HepG2 (cell line): ENCODE measurements around the gene GMCL2. TPM values are rescaled to one million over a fixed set of nuclear protein-coding genes. Genes with fewer than 3 reads are reported as not detected.

Source experiments
- ATF7 ChIP-seq, 2 experiments: fragments of 450-650 bp in 1 of 2; sonication (generic) in 1 of 2; formaldehyde crosslinking in 1 of 2; IDR thresholded peaks; 2 replicates each; pipeline versions ENCODE4 v1.4.0 to v1.6.1; 2016 to 2020; ENCODE audit warnings: antibody characterized with exemption in 1 of 2, mild to moderate bottlenecking in 1 of 2, missing genetic modification reagents in 1 of 2
- BRD4 ChIP-seq: sonication (generic); formaldehyde crosslinking; IDR thresholded peaks from 2 replicates; pipeline ENCODE4 v1.4.0; 2020; ENCODE audit warnings: missing genetic modification reagents
- GTF2F1 ChIP-seq: fragments of 150-350 bp; IDR thresholded peaks from 2 replicates; pipeline ENCODE4 v1.6.1; 2014; ENCODE audit warnings: low read length
- HOXD1 ChIP-seq: sonication (generic); formaldehyde crosslinking; IDR thresholded peaks from 2 replicates; pipeline ENCODE4 v1.5.0; 2020; ENCODE audit warnings: missing genetic modification reagents
- KDM2A ChIP-seq: sonication (generic); formaldehyde crosslinking; IDR thresholded peaks from 2 replicates; pipeline ENCODE4 v1.4.0; 2020; ENCODE audit warnings: low read depth, missing genetic modification reagents, borderline replicate concordance
- MAFG ChIP-seq: sonication (generic); formaldehyde crosslinking; IDR thresholded peaks from 2 replicates; pipeline ENCODE4 v1.5.1; 2020; ENCODE audit warnings: mild to moderate bottlenecking, missing genetic modification reagents
- MBNL3 ChIP-seq: fragments of 250-450 bp; sonication (Bioruptor Pico); conservative IDR thresholded peaks from 2 replicates; pipeline ENCODE4 v1.8.0; 2022; ENCODE audit warnings: mild to moderate bottlenecking, inconsistent platforms
- MYC ChIP-seq: sonication (generic); formaldehyde crosslinking; IDR thresholded peaks from 2 replicates; pipeline ENCODE4 v1.9.0; 2021; ENCODE audit warnings: missing genetic modification reagents, borderline replicate concordance
- PPARG ChIP-seq: conservative IDR thresholded peaks from 2 replicates; pipeline ENCODE4 v1.6.1; 2016; ENCODE audit warnings: missing biosample characterization, missing genetic modification reagents
- PRMT3 ChIP-seq: sonication (generic); formaldehyde crosslinking; IDR thresholded peaks from 2 replicates; pipeline ENCODE4 v1.8.1; 2022; ENCODE audit warnings: low read depth, mild to moderate bottlenecking, moderate library complexity, missing genetic modification reagents, borderline replicate concordance
- PRPF4 ChIP-seq: fragments of 200-400 bp; formaldehyde crosslinking; IDR thresholded peaks from 2 replicates; pipeline ENCODE4 v1.6.1; 2016; ENCODE audit warnings: low read length, low read depth; ENCODE audit not compliant: poor library complexity, severe bottlenecking
- TBX2 ChIP-seq: sonication (generic); formaldehyde crosslinking; IDR thresholded peaks from 2 replicates; pipeline ENCODE4 v1.5.0; 2020; ENCODE audit warnings: missing genetic modification reagents, mild to moderate bottlenecking, borderline replicate concordance
- TGIF2 ChIP-seq: IDR thresholded peaks from 2 replicates; pipeline ENCODE4 v1.6.1; 2016; ENCODE audit warnings: control low read depth, missing compliant biosample characterization
- ZBTB38 ChIP-seq: sonication (generic); formaldehyde crosslinking; IDR thresholded peaks from 2 replicates; pipeline ENCODE4 v1.5.1; 2020; ENCODE audit warnings: mild to moderate bottlenecking, missing genetic modification reagents
- ZFP62 ChIP-seq: sonication (generic); formaldehyde crosslinking; IDR thresholded peaks from 2 replicates; pipeline ENCODE4 v1.4.0; 2020; ENCODE audit warnings: missing genetic modification reagents
- ZNF124 ChIP-seq: sonication (generic); formaldehyde crosslinking; IDR thresholded peaks from 2 replicates; pipeline ENCODE4 v1.4.0; 2020; ENCODE audit warnings: missing genetic modification reagents
- ZNF20 ChIP-seq: sonication (generic); formaldehyde crosslinking; IDR thresholded peaks from 2 replicates; pipeline ENCODE4 v1.4.0; 2020; ENCODE audit warnings: mild to moderate bottlenecking, moderate library complexity, missing genetic modification reagents
- ZNF598 ChIP-seq: sonication (generic); formaldehyde crosslinking; IDR thresholded peaks from 2 replicates; pipeline ENCODE4 v1.5.1; 2020; ENCODE audit warnings: mild to moderate bottlenecking, missing genetic modification reagents, borderline replicate concordance
- ZNF678 ChIP-seq: sonication (generic); formaldehyde crosslinking; IDR thresholded peaks from 2 replicates; pipeline ENCODE4 v1.4.0; 2020; ENCODE audit warnings: mild to moderate bottlenecking, missing genetic modification reagents
- ZNF775 ChIP-seq: sonication (generic); formaldehyde crosslinking; IDR thresholded peaks from 2 replicates; pipeline ENCODE4 v1.4.0; 2020; ENCODE audit warnings: missing genetic modification reagents, mild to moderate bottlenecking, moderate library complexity, borderline replicate concordance
- polyA plus RNA-seq, 8 experiments: library from polyadenylated mRNA; depleted of rRNA in 3 of 8; stranded (reverse) in 7 of 8; unstranded in 1 of 8; fragments of >200 nt; fragmentation: Illumina TruSeq in 4 of 8; extraction: Trizol in 4 of 8; gene quantifications; 2 replicates each; pipeline versions ENCODE4 v1.2.1 to v1.2.3, GENCODE V29; 2011 to 2016; ENCODE audit warnings: low read depth in 4 of 8, missing spikeins in 1 of 8, mixed read lengths in 1 of 8; ENCODE audit not compliant: insufficient read depth in 1 of 8
- total RNA-seq, 5 experiments: library from RNA; depleted of rRNA; stranded (reverse); fragments of >200 nt; fragmentation: Illumina TruSeq; extraction: Trizol; gene quantifications; 2 replicates each; pipeline ENCODE4 v1.2.3, GENCODE V29; 2016; ENCODE audit warnings: low read depth in 1 of 5
- TF ChIP-seq, protein P1 (sequence below): sonication (generic); formaldehyde crosslinking; IDR thresholded peaks from 2 replicates; pipeline ENCODE4 v1.9.0; 2021; ENCODE audit warnings: mild to moderate bottlenecking, missing genetic modification reagents

Gene GMCL2
- total and polyA plus RNA-seq, 2 of the 13 experiments (the other 11 are each of a cell fraction or from before 2014, with no cell fraction given) = 0.03 TPM; not detected in 1

DNA sequence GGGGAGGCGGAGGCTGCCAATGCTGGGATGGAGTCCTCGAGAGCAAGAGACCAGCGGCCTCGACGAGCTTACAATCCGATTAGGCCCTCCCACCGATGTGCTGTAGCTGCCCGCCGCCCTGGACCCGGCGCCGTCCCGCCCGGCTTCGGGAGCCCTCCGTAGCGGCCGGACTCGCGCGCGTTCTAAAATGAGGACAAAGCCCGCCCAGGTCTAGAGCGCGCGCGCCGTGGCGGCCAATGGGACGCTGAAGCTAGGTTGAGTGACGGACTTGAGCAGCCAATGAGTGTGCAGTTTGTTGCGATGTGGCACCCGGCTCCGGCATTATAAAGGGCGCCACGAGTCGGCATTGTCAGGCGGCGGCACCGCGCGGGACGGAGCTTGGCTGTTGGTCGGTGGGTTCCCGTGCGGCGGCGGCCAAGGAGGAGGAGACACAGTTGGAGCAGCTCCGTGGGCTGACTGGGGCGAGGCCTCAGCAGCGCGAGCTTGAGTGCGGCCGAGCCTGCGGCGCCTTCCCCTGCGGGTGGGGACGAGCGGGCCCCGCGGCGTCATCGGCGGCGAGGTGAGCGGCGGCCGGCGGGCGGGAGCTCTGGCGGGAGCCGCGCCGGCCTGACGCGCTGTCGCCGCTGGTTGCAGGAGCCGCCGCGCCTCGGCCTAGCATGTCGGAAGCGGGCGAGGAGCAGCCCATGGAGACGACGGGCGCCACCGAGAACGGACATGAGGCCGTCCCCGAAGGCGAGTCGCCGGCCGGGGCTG, 17.2 kb upstream of the GMCL2 start, which contains the start of gene HNRNPAB (continued):
- TF ChIP-seq, protein P1, sequence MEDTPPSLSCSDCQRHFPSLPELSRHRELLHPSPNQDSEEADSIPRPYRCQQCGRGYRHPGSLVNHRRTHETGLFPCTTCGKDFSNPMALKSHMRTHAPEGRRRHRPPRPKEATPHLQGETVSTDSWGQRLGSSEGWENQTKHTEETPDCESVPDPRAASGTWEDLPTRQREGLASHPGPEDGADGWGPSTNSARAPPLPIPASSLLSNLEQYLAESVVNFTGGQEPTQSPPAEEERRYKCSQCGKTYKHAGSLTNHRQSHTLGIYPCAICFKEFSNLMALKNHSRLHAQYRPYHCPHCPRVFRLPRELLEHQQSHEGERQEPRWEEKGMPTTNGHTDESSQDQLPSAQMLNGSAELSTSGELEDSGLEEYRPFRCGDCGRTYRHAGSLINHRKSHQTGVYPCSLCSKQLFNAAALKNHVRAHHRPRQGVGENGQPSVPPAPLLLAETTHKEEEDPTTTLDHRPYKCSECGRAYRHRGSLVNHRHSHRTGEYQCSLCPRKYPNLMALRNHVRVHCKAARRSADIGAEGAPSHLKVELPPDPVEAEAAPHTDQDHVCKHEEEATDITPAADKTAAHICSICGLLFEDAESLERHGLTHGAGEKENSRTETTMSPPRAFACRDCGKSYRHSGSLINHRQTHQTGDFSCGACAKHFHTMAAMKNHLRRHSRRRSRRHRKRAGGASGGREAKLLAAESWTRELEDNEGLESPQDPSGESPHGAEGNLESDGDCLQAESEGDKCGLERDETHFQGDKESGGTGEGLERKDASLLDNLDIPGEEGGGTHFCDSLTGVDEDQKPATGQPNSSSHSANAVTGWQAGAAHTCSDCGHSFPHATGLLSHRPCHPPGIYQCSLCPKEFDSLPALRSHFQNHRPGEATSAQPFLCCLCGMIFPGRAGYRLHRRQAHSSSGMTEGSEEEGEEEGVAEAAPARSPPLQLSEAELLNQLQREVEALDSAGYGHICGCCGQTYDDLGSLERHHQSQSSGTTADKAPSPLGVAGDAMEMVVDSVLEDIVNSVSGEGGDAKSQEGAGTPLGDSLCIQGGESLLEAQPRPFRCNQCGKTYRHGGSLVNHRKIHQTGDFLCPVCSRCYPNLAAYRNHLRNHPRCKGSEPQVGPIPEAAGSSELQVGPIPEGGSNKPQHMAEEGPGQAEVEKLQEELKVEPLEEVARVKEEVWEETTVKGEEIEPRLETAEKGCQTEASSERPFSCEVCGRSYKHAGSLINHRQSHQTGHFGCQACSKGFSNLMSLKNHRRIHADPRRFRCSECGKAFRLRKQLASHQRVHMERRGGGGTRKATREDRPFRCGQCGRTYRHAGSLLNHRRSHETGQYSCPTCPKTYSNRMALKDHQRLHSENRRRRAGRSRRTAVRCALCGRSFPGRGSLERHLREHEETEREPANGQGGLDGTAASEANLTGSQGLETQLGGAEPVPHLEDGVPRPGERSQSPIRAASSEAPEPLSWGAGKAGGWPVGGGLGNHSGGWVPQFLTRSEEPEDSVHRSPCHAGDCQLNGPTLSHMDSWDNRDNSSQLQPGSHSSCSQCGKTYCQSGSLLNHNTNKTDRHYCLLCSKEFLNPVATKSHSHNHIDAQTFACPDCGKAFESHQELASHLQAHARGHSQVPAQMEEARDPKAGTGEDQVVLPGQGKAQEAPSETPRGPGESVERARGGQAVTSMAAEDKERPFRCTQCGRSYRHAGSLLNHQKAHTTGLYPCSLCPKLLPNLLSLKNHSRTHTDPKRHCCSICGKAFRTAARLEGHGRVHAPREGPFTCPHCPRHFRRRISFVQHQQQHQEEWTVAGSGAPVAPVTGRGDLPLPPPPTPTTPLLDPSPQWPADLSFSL (CRISPR knock-in tag) = no peak
- TF ChIP-seq ATF7 (IDR thresholded peaks at IDR 0.05) = no peak
- TF ChIP-seq ATF7 (CRISPR knock-in tag; IDR thresholded peaks at IDR 0.05) = no peak
- TF ChIP-seq HOXD1 (CRISPR knock-in tag) = peak; percentile 61; the same call in 1 of the 2 replicates
- no peak for TF ChIP-seq GTF2F1
- TF ChIP-seq ZNF598 (CRISPR knock-in tag) = peak; percentile 78; the same call in 1 of the 2 replicates
- no peak for TF ChIP-seq MAFG (CRISPR knock-in tag)
- peak; percentile 21; the same call in 1 of the 2 replicates for TF ChIP-seq ZNF20
- TF ChIP-seq TGIF2 = 0 out of 2 replicates have a peak, but pooled peaks have one; percentile 44
- TF ChIP-seq ZBTB38 (CRISPR knock-in tag) = peak; percentile 76
- TF ChIP-seq ZNF124 (CRISPR knock-in tag) = no peak
- peak; percentile 99 for TF ChIP-seq KDM2A (CRISPR knock-in tag)
- peak; percentile 85 for TF ChIP-seq TBX2 (CRISPR knock-in tag)
- TF ChIP-seq ZNF678 (CRISPR knock-in tag) = peak; percentile 60; the same call in 1 of the 2 replicates
- peak; percentile 64; the same call in 1 of the 2 replicates for TF ChIP-seq BRD4
- 0 out of 2 replicates have a peak, but pooled peaks have one; percentile 38 for TF ChIP-seq PPARG (CRISPR knock-in tag)
- peak; percentile 98 for TF ChIP-seq MYC (CRISPR knock-in tag)
- TF ChIP-seq PRMT3 (CRISPR knock-in tag) = peak; percentile 72; the same call in 1 of the 2 replicates
- no peak for TF ChIP-seq ZFP62
- TF ChIP-seq PRPF4 = no peak
- no peak for TF ChIP-seq MBNL3
- TF ChIP-seq ZNF775 = no peak
